Measurements from ENCODE around the gene TM4SF5. TPM values are rescaled to one million over a fixed set of nuclear protein-coding genes. Genes with fewer than 3 reads are reported as not detected.

TM4SF5 gene, protein sequence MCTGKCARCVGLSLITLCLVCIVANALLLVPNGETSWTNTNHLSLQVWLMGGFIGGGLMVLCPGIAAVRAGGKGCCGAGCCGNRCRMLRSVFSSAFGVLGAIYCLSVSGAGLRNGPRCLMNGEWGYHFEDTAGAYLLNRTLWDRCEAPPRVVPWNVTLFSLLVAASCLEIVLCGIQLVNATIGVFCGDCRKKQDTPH
- not detected in 2 replicates for polyA plus RNA-seq (2013)

DNA sequence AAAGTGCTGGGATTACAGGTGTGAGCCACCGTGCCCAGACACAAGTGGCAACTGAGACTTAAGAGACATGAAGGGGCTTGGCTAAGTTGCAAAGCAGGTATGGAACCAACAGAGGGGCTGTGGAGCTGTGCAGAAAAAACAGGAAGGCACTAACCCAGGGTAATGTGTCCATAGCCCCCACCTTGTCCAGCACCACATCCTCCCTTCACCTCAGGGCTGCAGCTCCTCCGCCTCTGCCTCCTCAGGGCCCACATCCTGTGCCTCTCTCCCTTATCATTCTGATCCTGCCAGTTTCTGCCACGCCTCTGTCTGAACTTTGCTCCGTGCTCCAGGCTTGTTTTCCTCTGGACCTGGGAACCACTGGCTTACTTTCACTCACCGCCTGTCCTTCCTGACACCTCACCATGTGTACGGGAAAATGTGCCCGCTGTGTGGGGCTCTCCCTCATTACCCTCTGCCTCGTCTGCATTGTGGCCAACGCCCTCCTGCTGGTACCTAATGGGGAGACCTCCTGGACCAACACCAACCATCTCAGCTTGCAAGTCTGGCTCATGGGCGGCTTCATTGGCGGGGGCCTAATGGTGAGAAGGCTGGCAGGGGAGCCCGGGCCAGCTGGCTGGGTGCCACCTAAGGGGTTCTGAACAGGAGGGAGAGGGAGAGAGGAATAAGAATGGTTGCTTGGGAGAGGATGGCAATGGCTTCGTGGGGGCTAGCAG, at the start of gene TM4SF5:
Gene TM4SF5 (plus strand): TSS at position 368 of the 716 bp plus-strand sequence. CDS start 37 bp downstream, at position 405.
- H2BK5ac ChIP-seq (ENCODE audit: low read depth, low read length, poor library complexity): no peak within 1 kb of the TSS
- no peak within 1 kb of the TSS for H3K4me2 ChIP-seq (ENCODE audit: low read length)
- H3K23ac ChIP-seq (ENCODE audit: low read length): no peak within 1 kb of the TSS
- DNase-seq: peak in 1 of 2 donors; percentile 21
- no peaks in the 10 kb centered on the region for H3K36me3 ChIP-seq (ENCODE audit: control insufficient read depth in 1 of 2, insufficient read depth in 2 of 2, low read length in 2 of 2)
- no peak within 1 kb of the TSS for H2BK120ac ChIP-seq (ENCODE audit: insufficient read depth, low read length, poor library complexity)
- no peak within 1 kb of the TSS for H2AK5ac ChIP-seq (ENCODE audit: low read length)
- no peaks in the 10 kb centered on the region for H3K79me2 ChIP-seq (ENCODE audit: control insufficient read depth, insufficient read depth, low read length, poor library complexity)
- H3K79me1 ChIP-seq (ENCODE audit: low read length): no peaks in the 10 kb centered on the region
- no peak within 1 kb of the TSS for H2BK12ac ChIP-seq (ENCODE audit: low read length)
- H3K27ac ChIP-seq (ENCODE audit: low read depth, low read length): no peak within 1 kb of the TSS
- peak within 1 kb of the TSS; percentile 44 for H3K9ac ChIP-seq (ENCODE audit: low read length)
- H4K91ac ChIP-seq (ENCODE audit: low read depth, low read length): no peak within 1 kb of the TSS
- H3K4me3 ChIP-seq (ENCODE audit: low read depth, low read length): no peak within 1 kb of the TSS
- no peaks in the 10 kb centered on the region for H3K27me3 ChIP-seq (ENCODE audit: insufficient read depth, low read length)
- H4K12ac ChIP-seq (ENCODE audit: low read depth, low read length): no peak within 1 kb of the TSS
- H3K18ac ChIP-seq (ENCODE audit: low read length): no peak within 1 kb of the TSS
- H3K4me1 ChIP-seq (ENCODE audit: control insufficient read depth in 1 of 2, insufficient read depth in 2 of 2, low read length in 2 of 2): no peaks in the 10 kb centered on the region
- H3K14ac ChIP-seq (ENCODE audit: low read length): no peak within 1 kb of the TSS
- no peak within 1 kb of the TSS for H2AFZ ChIP-seq (ENCODE audit: insufficient read depth, low read length, poor library complexity)
- no peak within 1 kb of the TSS for H4K8ac ChIP-seq (ENCODE audit: low read depth, low read length)
- H3K4ac ChIP-seq (ENCODE audit: low read depth, low read length): no peak within 1 kb of the TSS
- WGBS (ENCODE audit: extremely low coverage, insufficient coverage, insufficient read length): no CpG with 5 or more reads among the region's 13 CpGs
- H3K9me3 ChIP-seq (ENCODE audit: insufficient read depth, low read depth, low read length): peaks cover 2% of the 10 kb centered on the region

DNA sequence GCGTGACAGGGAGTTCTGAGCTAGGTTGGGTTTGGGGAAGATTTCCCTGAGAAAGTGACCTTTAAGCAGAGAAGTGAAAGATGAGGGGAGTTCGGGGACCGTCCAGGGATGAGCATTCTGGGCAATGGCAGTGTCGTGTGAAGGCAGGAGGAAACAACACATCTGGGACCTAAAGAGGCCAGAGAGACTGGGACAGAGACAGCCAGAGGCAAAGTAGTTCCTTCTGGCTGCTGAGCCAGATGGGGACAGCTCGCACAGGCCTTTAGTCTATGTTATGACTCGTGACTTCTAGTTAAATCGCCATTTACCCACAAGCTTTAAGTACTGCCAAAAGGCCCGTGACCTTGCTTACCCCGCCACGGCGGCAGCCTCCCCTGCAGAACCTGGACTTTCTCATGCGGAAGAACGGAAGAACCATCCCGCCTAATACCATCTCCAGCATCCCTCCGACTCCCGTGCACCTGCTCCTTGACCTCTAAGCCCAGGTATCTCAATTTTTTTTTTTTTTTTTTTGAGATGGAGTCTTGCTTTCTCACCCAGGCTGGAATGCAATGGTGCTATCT, 48.9 kb upstream of the TM4SF5 start:
- H3K9ac ChIP-seq (ENCODE audit: low read length): no peak overlapping the region
- peaks cover 4% of the 10 kb centered on the region for H3K9me3 ChIP-seq (ENCODE audit: insufficient read depth, low read depth, low read length)
- H2BK120ac ChIP-seq (ENCODE audit: insufficient read depth, low read length, poor library complexity): no peak overlapping the region
- H2AFZ ChIP-seq (ENCODE audit: insufficient read depth, low read length, poor library complexity): no peak overlapping the region
- no CpG with 5 or more reads among the region's 16 CpGs for WGBS (ENCODE audit: extremely low coverage, insufficient coverage, insufficient read length)
- no peak overlapping the region for H3K4me3 ChIP-seq (ENCODE audit: low read depth, low read length)
- H4K12ac ChIP-seq (ENCODE audit: low read depth, low read length): no peak overlapping the region
- no peak for DNase-seq
- no peak overlapping the region for H3K23ac ChIP-seq (ENCODE audit: low read length)
- no peak overlapping the region for H3K4me2 ChIP-seq (ENCODE audit: low read length)
- no peak overlapping the region for H4K91ac ChIP-seq (ENCODE audit: low read depth, low read length)
- no peaks in the 10 kb centered on the region for H3K79me2 ChIP-seq (ENCODE audit: control insufficient read depth, insufficient read depth, low read length, poor library complexity)
- no peak overlapping the region for H3K27ac ChIP-seq (ENCODE audit: low read depth, low read length)
- no peak overlapping the region for H2BK5ac ChIP-seq (ENCODE audit: low read depth, low read length, poor library complexity)
- no peak overlapping the region for H3K14ac ChIP-seq (ENCODE audit: low read length)
- H3K27me3 ChIP-seq (ENCODE audit: insufficient read depth, low read length): no peaks in the 10 kb centered on the region
- no peaks in the 10 kb centered on the region for H3K36me3 ChIP-seq (ENCODE audit: control insufficient read depth in 1 of 2, insufficient read depth in 2 of 2, low read length in 2 of 2)
- H3K18ac ChIP-seq (ENCODE audit: low read length): no peak overlapping the region
- no peak overlapping the region for H2AK5ac ChIP-seq (ENCODE audit: low read length)
- H2BK12ac ChIP-seq (ENCODE audit: low read length): no peak overlapping the region
- no peak overlapping the region for H4K8ac ChIP-seq (ENCODE audit: low read depth, low read length)
- H3K4ac ChIP-seq (ENCODE audit: low read depth, low read length): no peak overlapping the region
- H3K4me1 ChIP-seq (ENCODE audit: control insufficient read depth in 1 of 2, insufficient read depth in 2 of 2, low read length in 2 of 2): no peaks in the 10 kb centered on the region
- no peaks in the 10 kb centered on the region for H3K79me1 ChIP-seq (ENCODE audit: low read length)

DNA sequence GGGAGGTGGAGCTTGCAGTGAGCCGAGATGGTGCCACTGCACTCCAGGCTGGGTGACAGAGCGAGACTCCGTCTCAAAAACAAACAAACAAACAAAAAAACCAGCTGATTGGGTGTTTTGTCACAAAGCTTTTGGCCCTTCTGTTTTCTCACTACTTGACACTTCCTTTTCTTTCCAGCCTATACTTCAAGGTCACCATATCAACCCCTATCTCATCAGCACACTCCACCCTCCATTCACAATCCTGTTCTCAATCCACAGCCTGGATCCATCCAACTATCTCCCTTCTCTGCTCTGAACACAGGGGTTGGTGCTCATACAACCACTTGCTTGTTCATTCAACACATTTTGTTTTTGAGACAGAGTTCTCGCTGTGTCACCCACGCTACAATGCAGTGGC, 47.0 kb upstream of the TM4SF5 start:
- H3K4me3 ChIP-seq (ENCODE audit: low read depth, low read length): no peak overlapping the region
- H3K79me1 ChIP-seq (ENCODE audit: low read length): no peaks in the 10 kb centered on the region
- H3K9me3 ChIP-seq (ENCODE audit: insufficient read depth, low read depth, low read length): peaks cover 4% of the 10 kb centered on the region
- no peak overlapping the region for H3K14ac ChIP-seq (ENCODE audit: low read length)
- H3K27ac ChIP-seq (ENCODE audit: low read depth, low read length): no peak overlapping the region
- H2BK120ac ChIP-seq (ENCODE audit: insufficient read depth, low read length, poor library complexity): no peak overlapping the region
- WGBS (ENCODE audit: extremely low coverage, insufficient coverage, insufficient read length): no CpG with 5 or more reads among the region's 5 CpGs
- DNase-seq: no peak
- H3K79me2 ChIP-seq (ENCODE audit: control insufficient read depth, insufficient read depth, low read length, poor library complexity): no peaks in the 10 kb centered on the region
- H3K27me3 ChIP-seq (ENCODE audit: insufficient read depth, low read length): no peaks in the 10 kb centered on the region
- H2AFZ ChIP-seq (ENCODE audit: insufficient read depth, low read length, poor library complexity): no peak overlapping the region
- no peak overlapping the region for H3K18ac ChIP-seq (ENCODE audit: low read length)
- H4K8ac ChIP-seq (ENCODE audit: low read depth, low read length): no peak overlapping the region
- no peaks in the 10 kb centered on the region for H3K36me3 ChIP-seq (ENCODE audit: control insufficient read depth in 1 of 2, insufficient read depth in 2 of 2, low read length in 2 of 2)
- no peak overlapping the region for H2BK12ac ChIP-seq (ENCODE audit: low read length)
- H3K9ac ChIP-seq (ENCODE audit: low read length): no peak overlapping the region
- no peak overlapping the region for H3K4ac ChIP-seq (ENCODE audit: low read depth, low read length)
- H2AK5ac ChIP-seq (ENCODE audit: low read length): no peak overlapping the region
- no peak overlapping the region for H4K12ac ChIP-seq (ENCODE audit: low read depth, low read length)
- no peak overlapping the region for H3K4me2 ChIP-seq (ENCODE audit: low read length)
- H2BK5ac ChIP-seq (ENCODE audit: low read depth, low read length, poor library complexity): no peak overlapping the region
- no peak overlapping the region for H3K23ac ChIP-seq (ENCODE audit: low read length)
- H3K4me1 ChIP-seq (ENCODE audit: control insufficient read depth in 1 of 2, insufficient read depth in 2 of 2, low read length in 2 of 2): no peaks in the 10 kb centered on the region
- H4K91ac ChIP-seq (ENCODE audit: low read depth, low read length): no peak overlapping the region

DNA sequence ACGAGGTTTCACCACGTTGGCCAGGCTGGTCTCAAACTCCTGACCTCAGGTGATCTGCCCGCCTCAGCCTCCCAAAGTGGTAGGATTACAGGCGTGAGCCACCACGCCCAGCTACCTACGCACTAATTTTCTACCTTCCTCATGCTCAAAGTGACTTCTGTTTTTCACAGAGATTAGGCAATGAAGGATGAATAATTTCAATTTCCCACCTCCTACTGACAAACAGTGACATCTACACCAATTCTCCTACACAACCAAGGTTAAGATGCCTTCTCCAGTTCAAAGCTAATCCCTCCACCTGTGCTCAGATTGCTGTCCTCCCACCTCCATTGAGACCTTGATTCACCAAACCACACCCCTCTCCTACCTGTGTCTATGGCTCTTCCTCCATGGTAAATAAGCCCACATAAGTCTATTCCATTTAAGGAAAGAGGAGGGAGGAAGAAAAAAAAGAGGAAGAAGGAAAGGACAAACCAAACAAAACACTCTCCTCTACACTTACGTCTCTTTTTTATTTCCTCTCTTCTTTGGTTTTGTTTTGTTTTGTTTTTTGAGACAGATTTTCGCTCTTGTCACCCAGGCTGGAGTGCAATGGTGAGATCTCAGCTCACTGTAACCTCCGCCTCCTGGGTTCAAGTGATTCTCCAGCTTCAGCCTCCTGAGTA, 45.9 kb upstream of the TM4SF5 start:
- peaks cover 4% of the 10 kb centered on the region for H3K9me3 ChIP-seq (ENCODE audit: insufficient read depth, low read depth, low read length)
- no peak overlapping the region for H4K91ac ChIP-seq (ENCODE audit: low read depth, low read length)
- H3K4ac ChIP-seq (ENCODE audit: low read depth, low read length): no peak overlapping the region
- H2AFZ ChIP-seq (ENCODE audit: insufficient read depth, low read length, poor library complexity): no peak overlapping the region
- H3K18ac ChIP-seq (ENCODE audit: low read length): no peak overlapping the region
- no peak overlapping the region for H4K12ac ChIP-seq (ENCODE audit: low read depth, low read length)
- no peak overlapping the region for H3K4me2 ChIP-seq (ENCODE audit: low read length)
- H4K8ac ChIP-seq (ENCODE audit: low read depth, low read length): no peak overlapping the region
- WGBS (ENCODE audit: extremely low coverage, insufficient coverage, insufficient read length): no CpG with 5 or more reads among the region's 9 CpGs
- no peak overlapping the region for H3K23ac ChIP-seq (ENCODE audit: low read length)
- no peak overlapping the region for H2BK5ac ChIP-seq (ENCODE audit: low read depth, low read length, poor library complexity)
- H3K27me3 ChIP-seq (ENCODE audit: insufficient read depth, low read length): no peaks in the 10 kb centered on the region
- no peaks in the 10 kb centered on the region for H3K36me3 ChIP-seq (ENCODE audit: control insufficient read depth in 1 of 2, insufficient read depth in 2 of 2, low read length in 2 of 2)
- H2AK5ac ChIP-seq (ENCODE audit: low read length): no peak overlapping the region
- H2BK12ac ChIP-seq (ENCODE audit: low read length): no peak overlapping the region
- no peak overlapping the region for H3K27ac ChIP-seq (ENCODE audit: low read depth, low read length)
- H3K79me1 ChIP-seq (ENCODE audit: low read length): no peaks in the 10 kb centered on the region
- H3K4me1 ChIP-seq (ENCODE audit: control insufficient read depth in 1 of 2, insufficient read depth in 2 of 2, low read length in 2 of 2): peaks cover 0 to 2% of the 10 kb centered on the region in 2 experiments
- no peak overlapping the region for H3K14ac ChIP-seq (ENCODE audit: low read length)
- H2BK120ac ChIP-seq (ENCODE audit: insufficient read depth, low read length, poor library complexity): no peak overlapping the region
- H3K4me3 ChIP-seq (ENCODE audit: low read depth, low read length): no peak overlapping the region
- H3K79me2 ChIP-seq (ENCODE audit: control insufficient read depth, insufficient read depth, low read length, poor library complexity): no peaks in the 10 kb centered on the region
- no peak for DNase-seq
- no peak overlapping the region for H3K9ac ChIP-seq (ENCODE audit: low read length)

Measured in trophoblast cell (in vitro differentiated cells and primary cell).